PC-3 (cell line): ENCODE results near the gene NCCRP1. TPM values are rescaled to one million over a fixed set of nuclear protein-coding genes. Genes with fewer than 3 reads are reported as not detected.

Source experiments
- ATAC-seq: fragments of 200-7000 bp; cut with Tn5 transposase; 2 replicates; pipeline ENCODE4 v1.9.1; 2020; ENCODE audit warnings: mild to moderate bottlenecking, moderate library complexity
- BruUV-seq: library from RNA; stranded (reverse); fragments of 400-500 nt; replicated peaks from 2 replicates; lab custom pipeline; 2021; lab: Mats Ljungman, UMichigan
- CTCF ChIA-PET: fragments of 300-600 bp; sonication (Branson Sonifier 250); formaldehyde crosslinking; loops from one replicate; lab custom pipeline; 2022; ENCODE audit warnings: antibody characterized with exemption; lab: Charles Lee
- POLR2A ChIA-PET: fragments of 300-600 bp; sonication (Branson Sonifier 250); formaldehyde crosslinking; loops from one replicate; lab custom pipeline; 2022; ENCODE audit warnings: antibody characterized with exemption; ENCODE audit not compliant: unreplicated experiment; lab: Charles Lee
- DNase-seq: peaks from one replicate; pipeline ENCODE4 v3.0.0-alpha.2; 2015
- H2AFZ ChIP-seq: fragments of 300-600 bp; sonication (generic); 2 replicates; pipeline ENCODE4 v1.6.0; 2016; ENCODE audit warnings: antibody characterized with exemption, low read length
- H3F3A ChIP-seq: fragments of 300-600 bp; sonication (generic); one replicate; pipeline ENCODE4 v1.6.0; 2017; ENCODE audit warnings: antibody characterized with exemption, low read length, control low read depth, mild to moderate bottlenecking; ENCODE audit not compliant: unreplicated experiment
- H3K27ac ChIP-seq: fragments of 300-600 bp; sonication (generic); 2 replicates; pipeline ENCODE4 v1.5.1; 2016; ENCODE audit warnings: mild to moderate bottlenecking, low read length
- H3K27me3 ChIP-seq: fragments of 300-600 bp; sonication (generic); 2 replicates; pipeline ENCODE4 v1.6.1; 2016; ENCODE audit warnings: low read length, mixed read lengths
- H3K36me3 ChIP-seq: fragments of 300-600 bp; sonication (generic); 2 replicates; pipeline ENCODE4 v1.6.1; 2016; ENCODE audit warnings: low read depth, mixed run types, low read length, mixed read lengths
- H3K4me1 ChIP-seq: fragments of 300-600 bp; sonication (generic); 2 replicates; pipeline ENCODE4 v1.5.1; 2016; ENCODE audit warnings: low read length; ENCODE audit not compliant: insufficient read depth
- H3K4me2 ChIP-seq: fragments of 300-600 bp; sonication (generic); 2 replicates; pipeline ENCODE4 v1.6.0; 2016; ENCODE audit warnings: low read length
- H3K4me3 ChIP-seq: fragments of 300-600 bp; sonication (generic); 2 replicates; pipeline ENCODE4 v1.5.1; 2016; ENCODE audit warnings: mild to moderate bottlenecking, low read length, mixed read lengths
- H3K79me2 ChIP-seq: fragments of 300-600 bp; sonication (generic); 2 replicates; pipeline ENCODE4 v1.6.1; 2017; ENCODE audit warnings: low read length, mixed read lengths
- H3K9ac ChIP-seq: fragments of 300-600 bp; sonication (generic); 2 replicates; pipeline ENCODE4 v1.6.0; 2016; ENCODE audit warnings: mild to moderate bottlenecking, low read length
- H3K9me2 ChIP-seq: fragments of 300-600 bp; sonication (generic); replicated peaks from 2 replicates; pipeline ENCODE4 v1.6.1; 2016; ENCODE audit warnings: mixed run types, low read length, mixed read lengths
- H3K9me3 ChIP-seq: fragments of 300-600 bp; sonication (generic); 2 replicates; pipeline ENCODE4 v1.6.1; 2016; ENCODE audit warnings: low read length, mixed read lengths
- H4K20me1 ChIP-seq: fragments of 300-600 bp; sonication (generic); 2 replicates; pipeline ENCODE4 v1.6.1; 2016; ENCODE audit warnings: low read length, mixed read lengths
- CTCF ChIP-seq: fragments of 300-600 bp; sonication (generic); conservative IDR thresholded peaks from 2 replicates; pipeline ENCODE4 v1.5.1; 2017; ENCODE audit warnings: antibody characterized with exemption, low read depth, mild to moderate bottlenecking, low read length
- EZH2 ChIP-seq: fragments of 300-600 bp; sonication (generic); IDR thresholded peaks from one replicate; pipeline ENCODE4 v1.6.1; 2017; ENCODE audit warnings: antibody characterized with exemption, mild to moderate bottlenecking, low read length; ENCODE audit not compliant: unreplicated experiment
- EZH2phosphoT487 ChIP-seq: fragments of 300-600 bp; sonication (generic); IDR thresholded peaks from 2 replicates; pipeline ENCODE4 v1.6.1; 2018; ENCODE audit warnings: mild to moderate bottlenecking, antibody characterized with exemption, low read length, borderline replicate concordance
- intact Hi-C: fragments of 100-400 bp; cut with micrococcal nuclease; formaldehyde crosslinking; loops from 2 replicates; pipeline ENCODE4 v1.9.0; 2023
- total RNA-seq: library from RNA; depleted of rRNA; stranded (reverse); fragments of >200 nt; gene quantifications from 2 replicates; pipeline ENCODE4 v1.2.3, GENCODE V29; 2014

NCCRP1 gene
- total RNA-seq, 1 experiment from 2014 or later = 2.2 TPM

- TF ChIP-seq EZH2phosphoT487 (no peak), CTCF (no peak), EZH2 (no peak)
- intact Hi-C loops = no loop called here
- H3K4me3 ChIP-seq = no peak overlapping the region
- ChIA-PET CTCF (no interaction called here), POLR2A (no interaction called here)
- H3K4me2 ChIP-seq = no peak overlapping the region
- no peaks in the 10 kb centered on the region for H4K20me1 ChIP-seq
- no TSS peak for BruUV-seq
- H3K27me3 ChIP-seq = no peaks in the 10 kb centered on the region
- H3K9me2 ChIP-seq = no peaks in the 10 kb centered on the region
- no peak for ATAC-seq
- no peaks in the 10 kb centered on the region for H3K79me2 ChIP-seq
- DNase-seq = no peak
- no peak overlapping the region for H3K27ac ChIP-seq
- no peaks in the 10 kb centered on the region for H3K4me1 ChIP-seq
- H3K36me3 ChIP-seq = no peaks in the 10 kb centered on the region
- no peak overlapping the region for H3K9ac ChIP-seq
- no peaks in the 10 kb centered on the region for H3K9me3 ChIP-seq
- H2AFZ ChIP-seq = no peak overlapping the region
- H3F3A ChIP-seq = no peaks in the 10 kb centered on the region
These were observed 13.7 kb upstream of the NCCRP1 start for GRCh38 chr19:39183104-39183503.

GRCh38 chr19:39186391-39186790, 10.4 kb upstream of the NCCRP1 start:
- no peak overlapping the region for H2AFZ ChIP-seq
- no TSS peak for BruUV-seq
- ChIA-PET POLR2A (no interaction called here), CTCF (interaction anchor here (0.6 kb wide), 1 partner anchor 30 kb away, joined by 4 read pairs; no protein-coding TSS in a partner anchor)
- H3K9ac ChIP-seq = no peak overlapping the region
- H3K27me3 ChIP-seq = no peaks in the 10 kb centered on the region
- no peak for ATAC-seq
- H3K4me3 ChIP-seq = no peak overlapping the region
- H3K27ac ChIP-seq = no peak overlapping the region
- no peaks in the 10 kb centered on the region for H3F3A ChIP-seq
- TF ChIP-seq CTCF = no peak
- H3K4me1 ChIP-seq = no peaks in the 10 kb centered on the region
- no peak overlapping the region for H3K4me2 ChIP-seq
- no peaks in the 10 kb centered on the region for H4K20me1 ChIP-seq
- H3K79me2 ChIP-seq = no peaks in the 10 kb centered on the region
- DNase-seq = no peak
- H3K9me2 ChIP-seq = no peaks in the 10 kb centered on the region
- H3K36me3 ChIP-seq = no peaks in the 10 kb centered on the region
- no peaks in the 10 kb centered on the region for H3K9me3 ChIP-seq
- intact Hi-C loops = loop anchor here (5.0 kb wide), 1 partner anchor 224 kb away; no protein-coding TSS in a partner anchor

GRCh38 chr19:39187552-39187943, 9.2 kb upstream of the NCCRP1 start:
- ChIA-PET POLR2A (no interaction called here), CTCF (no interaction called here)
- Histone ChIP-seq H3K9ac (no peak overlapping the region), H3F3A (no peaks in the 10 kb centered on the region), H4K20me1 (no peaks in the 10 kb centered on the region), H3K79me2 (no peaks in the 10 kb centered on the region), H3K4me2 (no peak overlapping the region), H3K27ac (no peak overlapping the region), H3K9me2 (no peaks in the 10 kb centered on the region), H3K9me3 (no peaks in the 10 kb centered on the region), H3K27me3 (no peaks in the 10 kb centered on the region), H2AFZ (no peak overlapping the region), H3K4me1 (no peaks in the 10 kb centered on the region), H3K4me3 (no peak overlapping the region), H3K36me3 (no peaks in the 10 kb centered on the region)
- intact Hi-C loops = loop anchor here (1.0 to 5.0 kb wide), 2 partner anchors 65 to 225 kb away; no protein-coding TSS in a partner anchor
- no TSS peak for BruUV-seq
- no peak for TF ChIP-seq EZH2
- peak; percentile 18; the same call in 1 of the 2 replicates for TF ChIP-seq CTCF
- TF ChIP-seq EZH2phosphoT487 = no peak
- DNase-seq = no peak
- peak; percentile 31; the same call in 1 of the 2 replicates for ATAC-seq
